KBM-7 (cell line): ENCODE results near the gene DNAJB4.
"Not testable (repeated sequence)": the region's sequence is repeated elsewhere in the genome, so short reads cannot be mapped to it uniquely, and the experiment has no call there.

Experiments used
- DNase-seq: peaks from one replicate; pipeline ENCODE4 v3.0.0-alpha.2; 2015
- in situ Hi-C: fragments of 300-500 bp; cut with MboI; formaldehyde crosslinking; loops from 2 replicates; pipeline ENCODE4 v1.14.3; 2020; ENCODE audit warnings: low sequenced_read_pairs, low pct_unique_long_range_greater_than_20kb, mixed read lengths

Gene DNAJB4

GRCh38 chr1:77987919-77988318 lies 16.8 kb upstream of the DNAJB4 start:
- in situ Hi-C loops = no loop called here
- DNase-seq = no peak

DNA sequence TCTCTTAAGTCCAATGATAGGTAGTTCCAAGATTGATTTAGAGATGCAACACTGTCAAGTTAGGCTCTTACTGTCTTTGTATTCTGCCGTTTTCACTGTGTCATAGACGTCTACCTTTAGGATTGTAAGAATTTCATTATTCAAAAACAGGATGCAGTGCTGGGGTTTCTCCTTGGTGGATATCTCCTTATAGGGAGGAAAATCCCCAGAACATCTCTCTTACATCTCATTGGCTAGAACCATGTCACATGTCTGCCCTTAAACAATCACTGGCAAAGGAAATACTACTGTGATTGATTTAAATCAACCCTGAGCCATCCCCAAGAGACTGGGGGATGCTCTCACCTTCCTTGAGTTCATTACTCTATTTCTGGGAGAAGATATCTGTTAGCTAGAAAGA lies 15.0 kb upstream of the DNAJB4 start:
- in situ Hi-C loops = no loop called here

GRCh38 chr1:77990629-77991204 lies 14.0 kb upstream of the DNAJB4 start:
- in situ Hi-C loops = no loop called here
- DNase-seq = no peak

More for the DNA sequence above, 15.0 kb upstream of the DNAJB4 start:
- DNase-seq = no peak

- in situ Hi-C loops = no loop called here
- DNase-seq = no peak
These were observed 13.1 kb upstream of the DNAJB4 start for GRCh38 chr1:77991638-77992037.

- DNase-seq = no peak
- in situ Hi-C loops = no loop called here
These were observed 10.5 kb upstream of the DNAJB4 start for GRCh38 chr1:77994117-77994705.

GRCh38 chr1:77996734-77997133 lies 8.0 kb upstream of the DNAJB4 start:
- in situ Hi-C loops = no loop called here
- DNase-seq = no peak

DNA sequence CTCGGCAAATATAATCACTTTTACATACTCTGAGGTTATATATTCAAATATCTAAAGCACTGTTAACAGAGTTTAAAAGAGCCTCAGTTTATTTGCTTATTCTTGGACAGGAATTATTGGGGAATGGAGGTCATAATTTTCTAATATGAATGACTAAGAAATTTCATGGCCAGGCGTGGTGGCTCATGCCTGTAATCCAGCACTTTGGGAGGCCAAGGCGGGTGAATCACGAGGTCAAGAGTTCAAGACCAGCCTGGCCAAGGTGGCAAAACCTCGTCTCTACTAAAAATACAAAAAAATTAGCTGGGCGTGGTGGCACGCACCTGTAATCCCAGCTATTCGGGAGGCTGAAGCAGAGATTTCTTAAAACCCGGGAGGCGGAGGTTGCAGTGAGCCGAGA lies 4.2 kb upstream of the DNAJB4 start:
- in situ Hi-C loops, DNase-seq: not testable (repeated sequence)

DNA sequence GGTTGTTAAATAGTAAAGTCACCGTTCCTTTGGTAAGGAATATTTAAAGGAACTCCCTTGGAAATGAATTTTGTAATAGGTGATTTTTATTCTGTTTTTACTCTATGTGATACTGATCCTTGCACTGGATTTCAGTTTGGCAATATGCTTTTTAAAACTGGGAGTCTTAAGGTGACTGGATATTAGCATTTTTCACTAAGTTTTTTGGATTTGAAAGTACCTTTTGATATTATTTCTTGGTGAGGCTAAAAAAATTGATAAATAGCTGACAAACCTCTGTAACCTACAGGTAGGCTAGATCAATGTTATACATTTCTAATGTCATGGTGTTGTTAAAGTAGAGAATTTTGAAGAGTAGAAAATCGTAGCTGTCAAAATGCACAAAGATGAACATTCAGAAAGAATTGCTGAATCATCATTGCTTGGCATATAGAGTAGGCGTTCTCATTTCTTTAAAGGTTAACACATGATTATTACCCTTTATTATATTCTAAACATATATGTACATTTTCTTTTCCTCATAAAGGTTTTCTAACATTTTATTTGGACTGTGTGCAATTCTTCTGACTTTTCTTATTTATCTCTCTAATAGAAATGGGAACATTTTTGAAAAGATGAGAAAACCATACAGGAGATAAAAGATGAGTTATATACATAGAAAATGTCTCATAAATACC lies 1.5 kb upstream of the DNAJB4 start:
- no peak for DNase-seq
- in situ Hi-C loops = no loop called here

- peak; percentile 74 for DNase-seq
- in situ Hi-C loops = no loop called here
These were observed 639 bp upstream of the DNAJB4 start for GRCh38 chr1:78003882-78004718.

DNA sequence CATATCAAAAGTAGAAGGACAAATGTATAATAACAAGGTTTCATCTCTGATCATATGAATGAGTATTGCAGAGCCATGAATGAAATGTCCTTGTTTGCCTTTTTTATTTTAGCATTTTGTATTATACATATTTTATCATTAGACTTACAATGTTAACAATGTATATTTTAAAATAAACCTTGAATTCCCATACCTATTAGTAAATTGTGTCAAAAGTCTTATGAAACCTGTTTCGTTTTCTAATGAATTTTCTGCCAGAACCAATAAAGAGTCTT lies 646 bp downstream of the DNAJB4 start:
- no peak for DNase-seq
- in situ Hi-C loops = no loop called here

DNA sequence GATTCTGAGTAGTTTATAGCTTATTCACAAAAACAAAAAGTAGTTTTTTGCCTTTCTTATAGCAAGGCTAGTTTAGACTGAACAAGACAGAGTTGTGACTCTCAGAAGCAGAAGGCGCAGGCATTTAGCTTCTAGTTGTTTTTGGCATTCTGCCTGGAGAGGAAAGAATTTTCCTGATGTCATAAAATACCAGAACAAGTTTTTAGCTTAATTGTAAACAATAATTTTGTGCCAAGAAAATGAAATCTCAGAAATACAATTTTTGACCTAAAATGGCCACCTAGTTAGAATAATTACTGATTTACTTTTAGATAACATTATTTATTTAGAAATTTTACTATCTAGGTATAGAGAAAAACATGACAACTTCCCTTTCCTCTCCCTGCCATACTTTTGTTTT lies 1.0 kb downstream of the DNAJB4 start:
- peak; percentile 67 for DNase-seq
- in situ Hi-C loops = no loop called here

GRCh38 chr1:78006521-78006920 lies 1.8 kb downstream of the DNAJB4 start:
- in situ Hi-C loops = no loop called here
- no peak for DNase-seq

GRCh38 chr1:78007677-78008341 lies 3.1 kb downstream of the DNAJB4 start:
- in situ Hi-C loops = no loop called here
- DNase-seq = no peak

DNA sequence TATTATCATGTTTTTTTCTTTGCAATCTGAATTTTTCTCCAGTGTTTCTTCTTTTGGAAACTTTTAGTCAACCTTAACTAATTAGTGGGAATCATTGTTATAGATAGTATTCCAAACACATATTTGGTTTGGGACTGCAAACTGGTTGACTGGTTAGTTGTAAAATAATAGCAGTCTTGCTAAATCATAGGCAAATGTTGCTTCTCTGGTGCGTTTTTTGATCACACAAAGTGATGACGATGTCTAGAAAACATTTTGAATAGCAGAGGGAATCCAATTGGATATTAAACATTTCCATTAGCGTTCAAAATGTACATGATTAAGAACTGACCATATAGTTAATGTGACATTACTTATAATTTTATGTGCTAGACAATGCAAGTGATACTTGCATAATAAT lies 4.5 kb downstream of the DNAJB4 start:
- no peak for DNase-seq
- in situ Hi-C loops = no loop called here

GRCh38 chr1:78009836-78010235 lies 5.1 kb downstream of the DNAJB4 start:
- no peak for DNase-seq
- in situ Hi-C loops = no loop called here

DNA sequence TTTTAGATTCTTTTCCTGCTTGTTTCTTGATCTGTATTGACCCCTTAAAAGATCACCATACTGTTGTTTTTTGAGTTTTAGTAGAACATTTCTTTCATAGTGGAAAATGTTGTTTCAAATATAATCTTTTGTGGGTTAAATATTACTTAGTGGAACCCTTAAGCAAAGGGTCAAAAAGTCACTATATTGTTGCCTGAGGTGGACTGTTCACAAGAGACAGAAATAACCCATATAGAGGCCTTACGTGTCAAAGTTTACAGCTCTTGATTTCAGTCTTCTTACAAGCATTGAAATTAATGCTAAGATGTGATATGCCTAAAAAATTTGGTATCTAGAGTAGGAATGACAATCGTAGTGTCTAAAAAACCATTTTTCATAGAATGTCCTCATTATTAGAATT lies 6.3 kb downstream of the DNAJB4 start:
- DNase-seq = no peak
- in situ Hi-C loops = no loop called here

GRCh38 chr1:78015148-78015547 lies 10.4 kb downstream of the DNAJB4 start:
- no peak for DNase-seq
- in situ Hi-C loops = no loop called here

DNA sequence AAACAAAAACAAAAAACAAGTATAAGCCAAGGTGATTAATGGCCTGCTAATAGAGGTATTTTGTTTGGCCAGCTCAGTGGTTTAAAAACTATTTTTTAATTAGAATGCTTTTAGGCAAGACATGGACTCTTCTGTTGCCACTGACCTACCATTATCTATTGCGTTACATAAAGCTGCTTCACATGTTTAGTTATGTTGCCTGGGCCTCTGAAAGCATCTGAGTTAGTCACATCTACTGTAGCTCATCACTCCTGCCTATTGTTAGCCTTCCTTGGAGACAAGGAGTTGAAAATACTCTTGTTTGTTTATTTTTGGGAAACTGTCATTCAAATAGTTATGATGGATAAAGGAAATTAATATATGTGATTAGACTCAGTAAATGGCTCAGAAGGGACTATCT lies 14.3 kb downstream of the DNAJB4 start:
- no peak for DNase-seq
- in situ Hi-C loops = no loop called here

- DNase-seq, in situ Hi-C loops: not testable (repeated sequence)
These were observed 16.4 kb downstream of the DNAJB4 start for GRCh38 chr1:78021134-78021533.

GRCh38 chr1:78029793-78030192 lies 25.1 kb downstream of the DNAJB4 start:
- in situ Hi-C loops = no loop called here
- no peak for DNase-seq
